Measurements from ENCODE around the gene CALHM6. TPM values are rescaled to one million over a fixed set of nuclear protein-coding genes. Genes with fewer than 3 reads are reported as not detected.

Gene CALHM6
- total RNA-seq, 1 experiment from 2014 or later = not detected

GRCh38 chr6:116417661-116418060 lies 43.5 kb upstream of the CALHM6 start:
- H3K36me3 ChIP-seq (ENCODE audit: control insufficient read depth, insufficient read depth, low read length) = no peaks in the 10 kb centered on the region
- CTCF ChIA-PET = no interaction called here
- no peaks in the 10 kb centered on the region for H3K36me3 Mint-ChIP-seq (ENCODE audit: insufficient read depth, unreplicated experiment)
- TF ChIP-seq CTCF (IDR thresholded peaks at IDR 0.05; ENCODE audit: insufficient read depth in 1 of 2, low read depth in 1 of 2, low read length in 1 of 2, severe bottlenecking in 1 of 2, unreplicated experiment in 1 of 2) = no peak
- intact Hi-C loops (cut with micrococcal nuclease; ENCODE audit: unreplicated experiment) = no loop called here
- no peak for DNase-seq
- POLR2A ChIA-PET = no interaction called here
- no peaks in the 10 kb centered on the region for H3K9me3 ChIP-seq
- H3K27me3 Mint-ChIP-seq (ENCODE audit: insufficient read depth, unreplicated experiment) = peaks cover 4% of the 10 kb centered on the region
- H3K4me3 ChIP-seq (ENCODE audit: low read depth, low read length) = no peak overlapping the region
- no TSS peak for BruUV-seq (replicated peaks)
- H3K27ac Mint-ChIP-seq (ENCODE audit: unreplicated experiment) = no peak overlapping the region
- no peaks in the 10 kb centered on the region for H3K4me1 ChIP-seq
- H3K9me3 Mint-ChIP-seq (ENCODE audit: unreplicated experiment) = no peaks in the 10 kb centered on the region
- no peaks in the 10 kb centered on the region for H3K27me3 ChIP-seq (replicated peaks; ENCODE audit: control insufficient read depth, insufficient read depth, low read length)
- no peak overlapping the region for H3K4me3 Mint-ChIP-seq (ENCODE audit: unreplicated experiment)
- no peaks in the 10 kb centered on the region for H3K4me1 Mint-ChIP-seq (ENCODE audit: low read depth, unreplicated experiment)

GRCh38 chr6:116419069-116419786 lies 41.9 kb upstream of the CALHM6 start:
- Histone ChIP-seq H3K27me3 (replicated peaks; ENCODE audit: control insufficient read depth, insufficient read depth, low read length) (no peaks in the 10 kb centered on the region), H3K4me3 (ENCODE audit: low read depth, low read length) (no peak overlapping the region), H3K36me3 (ENCODE audit: control insufficient read depth, insufficient read depth, low read length) (no peaks in the 10 kb centered on the region), H3K9me3 (no peaks in the 10 kb centered on the region), H3K4me1 (no peaks in the 10 kb centered on the region)
- no peak for DNase-seq
- intact Hi-C loops (cut with micrococcal nuclease; ENCODE audit: unreplicated experiment) = no loop called here
- H3K4me1 Mint-ChIP-seq (ENCODE audit: low read depth, unreplicated experiment) = no peaks in the 10 kb centered on the region
- no peaks in the 10 kb centered on the region for H3K36me3 Mint-ChIP-seq (ENCODE audit: insufficient read depth, unreplicated experiment)
- CTCF ChIA-PET = no interaction called here
- H3K4me3 Mint-ChIP-seq (ENCODE audit: unreplicated experiment) = no peak overlapping the region
- peaks cover 4% of the 10 kb centered on the region for H3K27me3 Mint-ChIP-seq (ENCODE audit: insufficient read depth, unreplicated experiment)
- no TSS peak for BruUV-seq (replicated peaks)
- no peak for TF ChIP-seq CTCF (IDR thresholded peaks at IDR 0.05; ENCODE audit: insufficient read depth in 1 of 2, low read depth in 1 of 2, low read length in 1 of 2, severe bottlenecking in 1 of 2, unreplicated experiment in 1 of 2)
- H3K27ac Mint-ChIP-seq (ENCODE audit: unreplicated experiment) = no peak overlapping the region
- POLR2A ChIA-PET = no interaction called here
- no peaks in the 10 kb centered on the region for H3K9me3 Mint-ChIP-seq (ENCODE audit: unreplicated experiment)

- CTCF ChIA-PET = no interaction called here
- no peaks in the 10 kb centered on the region for H3K36me3 ChIP-seq (ENCODE audit: control insufficient read depth, insufficient read depth, low read length)
These were observed 40.8 kb upstream of the CALHM6 start for GRCh38 chr6:116420341-116420740.

More at GRCh38 chr6:116420341-116420740, 40.8 kb upstream of the CALHM6 start:
- no TSS peak for BruUV-seq (replicated peaks)
- H3K9me3 ChIP-seq = no peaks in the 10 kb centered on the region
- POLR2A ChIA-PET = no interaction called here
- no peaks in the 10 kb centered on the region for H3K9me3 Mint-ChIP-seq (ENCODE audit: unreplicated experiment)
- H3K27me3 Mint-ChIP-seq (ENCODE audit: insufficient read depth, unreplicated experiment) = peaks cover 3% of the 10 kb centered on the region
- DNase-seq = no peak
- no peak overlapping the region for H3K27ac Mint-ChIP-seq (ENCODE audit: unreplicated experiment)
- H3K27me3 ChIP-seq (replicated peaks; ENCODE audit: control insufficient read depth, insufficient read depth, low read length) = no peaks in the 10 kb centered on the region
- H3K4me3 Mint-ChIP-seq (ENCODE audit: unreplicated experiment) = no peak overlapping the region
- intact Hi-C loops (cut with micrococcal nuclease; ENCODE audit: unreplicated experiment) = no loop called here
- no peaks in the 10 kb centered on the region for H3K36me3 Mint-ChIP-seq (ENCODE audit: insufficient read depth, unreplicated experiment)
- no peaks in the 10 kb centered on the region for H3K4me1 ChIP-seq
- TF ChIP-seq CTCF (IDR thresholded peaks at IDR 0.05; ENCODE audit: insufficient read depth in 1 of 2, low read depth in 1 of 2, low read length in 1 of 2, severe bottlenecking in 1 of 2, unreplicated experiment in 1 of 2) = no peak
- no peaks in the 10 kb centered on the region for H3K4me1 Mint-ChIP-seq (ENCODE audit: low read depth, unreplicated experiment)
- no peak overlapping the region for H3K4me3 ChIP-seq (ENCODE audit: low read depth, low read length)
